ENCODE measurements around the gene HDAC3.

The HDAC3 gene

DNA sequence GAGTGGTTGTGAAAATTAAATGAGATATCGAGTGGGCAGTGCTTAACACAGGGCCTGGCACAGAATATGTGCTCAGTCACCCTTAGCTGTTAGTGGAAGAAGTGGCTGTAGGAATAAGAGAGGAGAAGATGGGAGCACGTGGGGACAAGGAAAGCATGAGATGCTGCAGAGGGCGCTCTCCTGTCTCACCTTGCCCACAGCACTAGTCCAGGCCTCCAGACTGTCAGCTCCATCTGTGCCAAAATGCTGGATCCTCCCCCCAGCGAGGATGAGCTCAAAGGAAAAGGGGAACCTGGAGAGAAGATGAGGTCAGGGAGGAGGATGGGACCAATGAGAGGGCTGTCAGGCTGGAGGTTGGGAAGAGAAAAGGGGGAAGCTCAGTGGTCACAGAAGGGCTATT is 32.9 kb upstream of the HDAC3 start:
- TF ChIP-seq GATA2 (IDR thresholded peaks at IDR 0.05; ENCODE audit: low read depth, low read length) (no peak), GATA3 (IDR thresholded peaks at IDR 0.05; ENCODE audit: low read depth, low read length) (no peak)

DNA sequence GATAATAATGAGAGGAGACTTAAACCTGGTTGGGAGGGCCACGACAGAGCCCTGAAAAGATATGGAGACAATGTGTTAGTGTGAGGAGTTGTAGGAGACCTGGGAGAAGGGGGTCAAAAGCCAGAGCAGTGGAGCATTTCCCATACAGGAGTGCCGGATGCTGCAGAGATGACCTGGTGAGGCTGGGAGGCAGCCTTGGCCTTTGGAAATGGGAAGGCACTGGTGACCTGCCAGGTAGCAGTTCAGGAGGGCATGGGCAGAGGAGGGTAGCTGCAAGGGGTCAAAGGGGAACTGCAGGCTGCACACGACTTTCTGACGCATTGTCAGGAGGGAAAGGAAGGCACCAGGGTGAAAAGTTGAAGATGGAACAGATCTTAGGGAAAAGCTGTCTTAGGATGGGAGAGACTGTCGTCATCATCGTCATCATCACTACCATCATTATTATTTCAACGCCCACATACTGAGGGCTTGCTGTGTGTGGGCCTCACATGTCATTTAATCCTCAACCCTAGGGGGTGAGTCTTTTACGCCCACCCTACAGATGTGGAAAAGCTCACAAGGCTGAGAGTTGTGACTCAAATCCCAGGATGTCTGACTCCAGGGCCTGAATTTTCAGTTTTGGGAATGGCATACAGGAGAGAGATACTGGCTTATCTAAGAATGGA is 32.1 kb upstream of the HDAC3 start:
- TF ChIP-seq GATA2 (IDR thresholded peaks at IDR 0.05; ENCODE audit: low read depth, low read length) (no peak), GATA3 (IDR thresholded peaks at IDR 0.05; ENCODE audit: low read depth, low read length) (no peak)

GRCh38 chr5:141665995-141666940 is 29.6 kb upstream of the HDAC3 start:
- TF ChIP-seq GATA2 (IDR thresholded peaks at IDR 0.05; ENCODE audit: low read depth, low read length) (no peak), GATA3 (IDR thresholded peaks at IDR 0.05; ENCODE audit: low read depth, low read length) (no peak)

GRCh38 chr5:141664733-141665461 is 28.2 kb upstream of the HDAC3 start:
- TF ChIP-seq GATA2 (IDR thresholded peaks at IDR 0.05; ENCODE audit: low read depth, low read length) (no peak), GATA3 (IDR thresholded peaks at IDR 0.05; ENCODE audit: low read depth, low read length) (no peak)

DNA sequence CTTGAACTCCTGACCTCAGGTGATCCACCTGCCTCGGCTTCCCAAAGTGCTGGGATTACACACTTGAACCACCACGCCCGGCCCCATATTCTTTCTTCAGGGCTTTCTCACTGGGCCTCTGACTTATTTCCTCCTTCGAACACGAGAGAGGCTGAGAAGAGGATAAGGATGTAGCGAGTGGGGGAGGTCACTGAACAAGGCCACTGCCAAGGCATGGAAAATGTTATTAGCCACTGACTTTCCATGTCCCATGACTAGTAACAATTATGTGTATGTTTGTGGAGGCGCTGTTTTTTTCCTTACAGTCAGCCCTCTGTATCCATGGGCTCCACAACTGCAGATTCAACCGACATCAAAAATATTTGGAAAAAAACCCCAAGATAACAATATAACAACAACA is 26.9 kb upstream of the HDAC3 start:
- no peak for TF ChIP-seq GATA3 (IDR thresholded peaks at IDR 0.05; ENCODE audit: low read depth, low read length)
- no peak for TF ChIP-seq GATA2 (IDR thresholded peaks at IDR 0.05; ENCODE audit: low read depth, low read length)

GRCh38 chr5:141662028-141662427 is 25.4 kb upstream of the HDAC3 start:
- TF ChIP-seq GATA2 (IDR thresholded peaks at IDR 0.05; ENCODE audit: low read depth, low read length) = no peak
- no peak for TF ChIP-seq GATA3 (IDR thresholded peaks at IDR 0.05; ENCODE audit: low read depth, low read length)

- TF ChIP-seq GATA2 (IDR thresholded peaks at IDR 0.05; ENCODE audit: low read depth, low read length) = no peak
- TF ChIP-seq GATA3 (IDR thresholded peaks at IDR 0.05; ENCODE audit: low read depth, low read length) = no peak
Measured at GRCh38 chr5:141657937-141658545, 21.4 kb upstream of the HDAC3 start.

GRCh38 chr5:141657404-141657803 is 20.8 kb upstream of the HDAC3 start:
- no peak for TF ChIP-seq GATA2 (IDR thresholded peaks at IDR 0.05; ENCODE audit: low read depth, low read length)
- TF ChIP-seq GATA3 (IDR thresholded peaks at IDR 0.05; ENCODE audit: low read depth, low read length) = no peak

DNA sequence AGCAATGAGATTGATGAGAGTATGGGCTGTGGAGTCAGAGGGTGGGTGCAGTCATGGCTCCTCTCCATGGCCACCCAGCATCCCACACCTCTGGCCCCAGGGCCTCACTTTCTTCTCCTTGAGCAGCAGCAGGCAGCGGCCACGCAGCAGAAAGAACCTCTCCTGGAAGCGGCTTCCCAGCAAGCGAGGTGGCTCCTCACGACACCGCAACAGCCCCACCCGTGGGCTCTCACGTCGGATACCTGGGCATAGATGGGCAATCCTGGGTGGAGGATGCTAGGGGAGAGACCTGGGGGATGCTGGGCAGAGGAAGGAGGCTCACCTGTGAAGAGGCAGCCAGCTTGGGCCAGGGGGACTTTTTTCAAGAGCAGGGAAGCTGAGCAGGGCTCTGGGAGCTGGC is 19.7 kb upstream of the HDAC3 start:
- TF ChIP-seq GATA2 (IDR thresholded peaks at IDR 0.05; ENCODE audit: low read depth, low read length) (no peak), GATA3 (IDR thresholded peaks at IDR 0.05; ENCODE audit: low read depth, low read length) (no peak)

- TF ChIP-seq GATA2 (IDR thresholded peaks at IDR 0.05; ENCODE audit: low read depth, low read length) (no peak), GATA3 (IDR thresholded peaks at IDR 0.05; ENCODE audit: low read depth, low read length) (no peak)
Measured at GRCh38 chr5:141655020-141655419, 18.4 kb upstream of the HDAC3 start.

DNA sequence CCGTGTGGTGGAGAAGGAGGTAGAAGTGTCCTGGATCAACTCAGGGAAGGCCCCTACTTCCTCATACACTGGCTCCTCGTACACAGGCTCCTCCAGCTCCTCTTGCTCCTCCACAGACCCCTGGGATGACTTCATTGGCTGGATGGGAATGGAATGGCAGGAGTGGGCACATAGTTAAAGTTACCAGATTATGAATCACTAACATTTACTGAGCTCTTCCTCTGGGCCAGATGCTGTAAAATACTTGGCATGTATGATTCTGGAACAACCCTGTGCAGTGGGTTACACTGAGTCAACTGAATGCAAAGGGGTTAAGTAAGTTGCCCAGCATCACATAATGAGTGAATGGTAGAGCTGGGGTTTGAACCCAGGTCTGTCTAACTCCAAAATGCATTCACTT is 17.6 kb upstream of the HDAC3 start:
- no peak for TF ChIP-seq GATA3 (IDR thresholded peaks at IDR 0.05; ENCODE audit: low read depth, low read length)
- TF ChIP-seq GATA2 (IDR thresholded peaks at IDR 0.05; ENCODE audit: low read depth, low read length) = no peak

DNA sequence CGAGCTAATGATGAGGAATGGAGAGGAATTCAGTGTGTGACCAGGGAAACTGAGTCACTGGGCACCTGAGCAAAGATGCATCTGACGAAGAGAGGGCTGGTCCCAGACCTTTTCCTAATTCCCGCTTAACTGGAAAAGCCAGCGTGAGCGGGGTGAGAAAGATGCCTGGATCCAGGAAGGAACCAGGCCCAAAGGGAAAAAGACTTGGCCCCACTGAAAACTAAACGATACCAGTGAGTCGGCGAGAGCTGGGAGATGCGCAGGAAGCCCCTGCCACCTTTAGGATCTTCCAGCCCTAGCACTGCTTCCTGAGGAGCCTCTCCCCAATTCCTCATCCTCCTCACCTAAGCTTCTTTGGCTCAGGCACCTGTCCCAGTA is 15.1 kb upstream of the HDAC3 start:
- TF ChIP-seq GATA2 (IDR thresholded peaks at IDR 0.05; ENCODE audit: low read depth, low read length) (no peak), GATA3 (IDR thresholded peaks at IDR 0.05; ENCODE audit: low read depth, low read length) (no peak)

GRCh38 chr5:141650851-141651727 is 14.4 kb upstream of the HDAC3 start, which contains the start of gene FCHSD1:
FCHSD1 (minus strand) TSS chr5:141651418; CDS start chr5:141651368, 50 bp downstream.
- TF ChIP-seq GATA2 (IDR thresholded peaks at IDR 0.05; ENCODE audit: low read depth, low read length) (no peak), GATA3 (IDR thresholded peaks at IDR 0.05; ENCODE audit: low read depth, low read length) (no peak)

All from SH-SY5Y (cell line).